Ovary (tissue), 9 donors: ENCODE results near the gene D2HGDH. TPM values are rescaled to one million over a fixed set of nuclear protein-coding genes. Genes with fewer than 3 reads are reported as not detected.

Experiments
- DNase-seq, 5 donors: peaks; one replicate each; pipeline ENCODE4 v3.0.0-alpha.2; 2019 to 2020
- H3K27ac ChIP-seq, 2 donors: fragments of 200-600 bp; one replicate each; pipeline versions ENCODE4 v1.5.1 to v1.8.0; 2019 to 2022
- H3K27me3 ChIP-seq: fragments of 200-600 bp; one replicate; pipeline ENCODE4 v1.8.0; 2022
- H3K36me3 ChIP-seq: fragments of 200-600 bp; sonication (generic); one replicate; pipeline ENCODE4 v1.5.1; 2019
- H3K4me1 ChIP-seq: one replicate; pipeline ENCODE4 v1.8.1; 2013; ENCODE audit warnings: mild to moderate bottlenecking, moderate library complexity; ENCODE audit not compliant: insufficient read depth
- H3K4me3 ChIP-seq: fragments of 200-600 bp; sonication (generic); one replicate; pipeline ENCODE4 v1.5.1; 2017
- H3K9me3 ChIP-seq, 2 donors: fragments of 200-600 bp in 1 of 2; sonication (generic) in 1 of 2; one replicate each; pipeline versions ENCODE4 v1.5.1 to v1.8.1; 2013 to 2019; ENCODE audit warnings: mild to moderate bottlenecking in 1 of 2, moderate library complexity in 1 of 2
- EP300 ChIP-seq: sonication (generic); formaldehyde crosslinking; IDR thresholded peaks from one replicate; pipeline ENCODE4 v1.6.1; 2017; ENCODE audit warnings: antibody characterized with exemption
- POLR2A ChIP-seq: fragments of 450-650 bp; IDR thresholded peaks from one replicate; pipeline ENCODE4 v1.6.1; 2017; ENCODE audit warnings: antibody characterized with exemption, mild to moderate bottlenecking, moderate library complexity
- WGBS, 3 donors: extraction: QIAGEN DNeasy Blood & Tissue Kit in 1 of 3; methylation state at CpG; one replicate each; pipeline versions ENCODE4 v1.1.5 to v1.1.7; 2013 to 2017; 5-methylcytosine and 5-hydroxymethylcytosine counted together
- intact Hi-C, 4 donors: fragments of 100-400 bp; cut with DNase I; formaldehyde crosslinking; loops; one replicate each; pipeline versions ENCODE4 v1.11.0 to v1.15.1; 2022 to 2023
- polyA plus RNA-seq, 2 donors: library from polyadenylated mRNA; stranded (reverse); fragments of 200-250 nt in 1 of 2; fragments of 350-450 nt in 1 of 2; fragmentation: Illumina TruSeq in 1 of 2; extraction: RNeasy Lipid Tissue Mini Kit (QIAGEN cat#74804) in 1 of 2; gene quantifications; one replicate each; pipeline ENCODE4 v1.2.3, GENCODE V29; 2013 to 2014
- total RNA-seq, 7 donors: library from RNA; depleted of rRNA in 2 of 7; stranded (reverse); fragments of >200 nt in 2 of 7; fragmentation: NEBNext Ultra II Directional in 3 of 7; extraction: Animal tissue kit (Norgen Biotek cat#: 25700) in 3 of 7; gene quantifications; one replicate each; pipeline versions ENCODE4 v1.1.0 to v1.2.4, GENCODE V29; 2016 to 2023
- TF ChIP-seq, protein P1 (sequence below), 3 donors: fragments of 450-650 bp in 2 of 3; fragments of 200-600 bp in 1 of 3; IDR thresholded peaks; one replicate each; pipeline versions ENCODE4 v1.5.1 to v1.8.0; 2016 to 2022; ENCODE audit warnings: antibody characterized with exemption in 3 of 3, mild to moderate bottlenecking in 1 of 3
- donor health status: DM: no; HTN: no; CAD: no; lungs with moderate emphysema.
- donor health status: DM: no; HTN: no; CAD: no.
- donor health status: Bipolar disorder and iron deficiency.
- donor health status: DM: yes; HTN: yes; CAD: no.
- donor health status: DM: no; HTN: no; CAD: no.
- donor health status: DM: yes; HTN: yes; CAD: no.

D2HGDH gene
- total and polyA plus RNA-seq, 9 donors: 0.63 to 35.1 (median 24.6) TPM

DNA sequence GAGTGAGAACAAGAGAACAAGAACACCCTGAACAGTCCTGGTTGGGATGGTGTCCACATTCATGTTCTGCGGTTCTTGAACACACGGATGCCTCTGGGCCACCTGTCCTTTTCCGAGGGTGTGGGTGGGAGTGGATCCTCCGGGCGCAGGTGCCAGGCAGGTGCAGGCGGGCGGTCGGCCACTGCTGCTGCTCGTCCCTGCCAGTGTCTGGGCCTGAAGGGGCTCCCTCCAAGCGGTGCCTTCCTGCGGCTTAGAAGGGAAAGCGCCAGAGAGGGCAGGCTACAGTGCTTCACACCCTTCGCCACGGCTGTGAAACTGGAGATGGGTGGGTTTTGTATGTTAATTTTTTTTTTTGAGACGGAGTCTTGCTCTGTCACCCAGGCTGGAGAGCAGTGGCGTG is 8.0 kb upstream of the D2HGDH start:
- H3K27ac ChIP-seq: no peak overlapping the region
- TF ChIP-seq, protein P1, sequence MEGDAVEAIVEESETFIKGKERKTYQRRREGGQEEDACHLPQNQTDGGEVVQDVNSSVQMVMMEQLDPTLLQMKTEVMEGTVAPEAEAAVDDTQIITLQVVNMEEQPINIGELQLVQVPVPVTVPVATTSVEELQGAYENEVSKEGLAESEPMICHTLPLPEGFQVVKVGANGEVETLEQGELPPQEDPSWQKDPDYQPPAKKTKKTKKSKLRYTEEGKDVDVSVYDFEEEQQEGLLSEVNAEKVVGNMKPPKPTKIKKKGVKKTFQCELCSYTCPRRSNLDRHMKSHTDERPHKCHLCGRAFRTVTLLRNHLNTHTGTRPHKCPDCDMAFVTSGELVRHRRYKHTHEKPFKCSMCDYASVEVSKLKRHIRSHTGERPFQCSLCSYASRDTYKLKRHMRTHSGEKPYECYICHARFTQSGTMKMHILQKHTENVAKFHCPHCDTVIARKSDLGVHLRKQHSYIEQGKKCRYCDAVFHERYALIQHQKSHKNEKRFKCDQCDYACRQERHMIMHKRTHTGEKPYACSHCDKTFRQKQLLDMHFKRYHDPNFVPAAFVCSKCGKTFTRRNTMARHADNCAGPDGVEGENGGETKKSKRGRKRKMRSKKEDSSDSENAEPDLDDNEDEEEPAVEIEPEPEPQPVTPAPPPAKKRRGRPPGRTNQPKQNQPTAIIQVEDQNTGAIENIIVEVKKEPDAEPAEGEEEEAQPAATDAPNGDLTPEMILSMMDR (IDR thresholded peaks at IDR 0.05): no peak
- TF ChIP-seq POLR2A: no peak
- no peak for TF ChIP-seq EP300
- WGBS, 3 donors: 90 to 96% (median 90%) methylated on average over 16 of the region's 16 CpGs
- intact Hi-C loops: no loop called here
- no peaks in the 10 kb centered on the region for H3K36me3 ChIP-seq
- DNase-seq: no peak
- no peak overlapping the region for H3K4me3 ChIP-seq
- H3K4me1 ChIP-seq: no peaks in the 10 kb centered on the region
- peaks cover 0 to 8% of the 10 kb centered on the region in 2 donors for H3K9me3 ChIP-seq
- no peaks in the 10 kb centered on the region for H3K27me3 ChIP-seq

DNA sequence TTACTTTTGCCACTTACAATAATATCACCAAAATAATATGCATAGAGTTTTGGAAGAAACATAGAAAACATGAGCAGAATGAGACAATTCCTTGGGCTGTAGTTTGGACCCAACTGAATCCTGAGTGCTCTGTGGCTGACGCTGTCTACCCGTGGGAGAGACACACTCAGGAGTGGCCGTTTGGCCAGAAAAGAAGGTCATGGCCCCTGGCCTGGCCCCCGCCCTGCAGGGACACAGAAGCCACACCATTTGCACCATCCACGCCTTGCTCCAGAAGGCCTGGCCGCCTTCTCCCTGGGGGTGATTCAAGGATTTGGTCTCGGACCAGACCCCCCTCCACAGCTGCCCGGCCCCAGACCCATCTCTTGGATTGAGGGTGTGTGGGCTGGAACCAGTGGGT is 6.4 kb upstream of the D2HGDH start:
- no peak for DNase-seq
- H3K9me3 ChIP-seq: peaks cover 0 to 3% of the 10 kb centered on the region in 2 donors
- no peak overlapping the region for H3K27ac ChIP-seq
- WGBS, 3 donors: 78 to 83% (median 79%) methylated on average over 8 of the region's 8 CpGs
- TF ChIP-seq, protein P1 (IDR thresholded peaks at IDR 0.05): no peak
- TF ChIP-seq EP300 (no peak), POLR2A (no peak)
- no peaks in the 10 kb centered on the region for H3K4me1 ChIP-seq
- no peak overlapping the region for H3K4me3 ChIP-seq
- H3K36me3 ChIP-seq: no peaks in the 10 kb centered on the region
- intact Hi-C loops: no loop called here
- H3K27me3 ChIP-seq: no peaks in the 10 kb centered on the region

DNA sequence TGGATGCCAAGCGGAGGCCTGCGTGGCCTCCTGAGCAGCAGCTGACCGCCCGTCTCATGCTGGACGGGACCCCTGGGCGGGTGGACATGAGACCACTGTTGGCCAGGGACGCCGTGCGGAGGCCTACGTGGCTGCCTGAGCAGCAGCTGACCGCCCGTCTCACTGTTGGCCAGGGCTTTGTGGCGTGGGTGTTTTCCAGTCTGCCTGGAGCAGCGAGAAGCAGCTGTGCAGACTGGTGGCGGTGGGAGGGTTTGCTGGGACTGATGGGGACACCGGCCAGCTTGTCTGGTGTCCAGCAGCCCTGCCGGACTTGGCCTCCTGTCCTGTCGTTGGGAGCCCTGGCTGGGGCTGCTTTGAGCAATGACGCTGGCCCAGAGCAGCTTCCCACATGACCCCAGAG is 5.8 kb upstream of the D2HGDH start:
- H3K4me1 ChIP-seq: no peaks in the 10 kb centered on the region
- intact Hi-C loops: no loop called here
- TF ChIP-seq, protein P1 (IDR thresholded peaks at IDR 0.05): no peak
- no peak for TF ChIP-seq EP300
- TF ChIP-seq POLR2A: no peak
- 71 to 84% (median 75%) methylated on average over 19 of the region's 19 CpGs for WGBS, 3 donors
- no peaks in the 10 kb centered on the region for H3K36me3 ChIP-seq
- H3K9me3 ChIP-seq: no peaks in the 10 kb centered on the region
- no peaks in the 10 kb centered on the region for H3K27me3 ChIP-seq
- no peak for DNase-seq
- no peak overlapping the region for H3K4me3 ChIP-seq
- H3K27ac ChIP-seq: no peak overlapping the region

DNA sequence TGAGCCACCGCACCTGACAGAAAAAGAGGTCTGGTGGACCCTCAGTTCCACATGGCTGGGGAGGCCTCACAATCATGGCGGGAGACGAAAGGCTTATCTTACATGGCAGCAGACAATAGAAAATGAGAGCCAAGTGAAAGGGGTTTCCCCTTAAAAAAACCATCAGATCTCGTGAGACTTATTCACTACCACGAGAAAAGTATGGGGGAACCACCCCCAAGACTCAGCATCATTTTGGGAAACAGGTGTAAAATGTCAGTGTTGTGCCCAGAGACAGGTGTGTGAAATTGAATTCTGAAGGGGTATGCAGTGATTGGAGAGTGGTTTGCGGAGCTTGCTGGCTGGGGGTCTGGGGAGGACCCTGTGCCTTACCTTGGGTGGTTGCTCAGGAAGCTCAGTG is 4.6 kb upstream of the D2HGDH start:
- DNase-seq: no peak
- no peak overlapping the region for H3K27ac ChIP-seq
- TF ChIP-seq EP300: no peak
- TF ChIP-seq, protein P1 (IDR thresholded peaks at IDR 0.05): no peak
- no peak for TF ChIP-seq POLR2A
- peaks cover 3% of the 10 kb centered on the region for H3K4me1 ChIP-seq
- H3K9me3 ChIP-seq: no peaks in the 10 kb centered on the region
- H3K4me3 ChIP-seq: no peak overlapping the region
- no peaks in the 10 kb centered on the region for H3K27me3 ChIP-seq
- 87 to 95% (median 88%) methylated on average over 6 of the region's 6 CpGs for WGBS, 3 donors
- intact Hi-C loops: loop anchor here in 2 of 4 donors (10.0 kb wide), 1 partner anchor 145 kb away; no protein-coding TSS in a partner anchor
- no peaks in the 10 kb centered on the region for H3K36me3 ChIP-seq
